Ecto neural progenitor cell (in vitro differentiated cells): ENCODE measurements around the gene STXBP2.

Experiments used
- DNase-seq: peaks from one replicate; pipeline ENCODE4 v3.0.0-alpha.2; 2018; ENCODE audit warnings: low spot score

STXBP2 gene

GRCh38 chr19:7679771-7680605 lies 43.1 kb downstream of the STXBP2 start:
- DNase-seq, result no peak

GRCh38 chr19:7680606-7681339 lies 43.9 kb downstream of the STXBP2 start, which contains the start of gene TRAPPC5:
Gene TRAPPC5, plus strand, starts transcription at chr19:7680833. Its CDS starts 1,421 bp downstream, at chr19:7682254.
- peak; percentile 95 for DNase-seq

GRCh38 chr19:7681340-7682174 lies 44.6 kb downstream of the STXBP2 start:
- peak; percentile 84 for DNase-seq

- no peak for DNase-seq
Measured at GRCh38 chr19:7682175-7682855, 45.4 kb downstream of the STXBP2 start.

GRCh38 chr19:7685546-7686445 lies 48.9 kb downstream of the STXBP2 start:
- no peak for DNase-seq

GRCh38 chr19:7687177-7687576 lies 50.3 kb downstream of the STXBP2 start:
- no peak for DNase-seq

- no peak for DNase-seq
Measured at GRCh38 chr19:7689165-7689564, 52.3 kb downstream of the STXBP2 start.

GRCh38 chr19:7690779-7691258 lies 53.9 kb downstream of the STXBP2 start:
- no peak for DNase-seq

GRCh38 chr19:7691497-7691896 lies 54.6 kb downstream of the STXBP2 start:
- no peak for DNase-seq

GRCh38 chr19:7692417-7693088 lies 55.6 kb downstream of the STXBP2 start:
- no peak for DNase-seq

- DNase-seq, result no peak
Measured at GRCh38 chr19:7694499-7694898, 57.6 kb downstream of the STXBP2 start.
